Measurements from ENCODE around the gene CDS2.

DNA sequence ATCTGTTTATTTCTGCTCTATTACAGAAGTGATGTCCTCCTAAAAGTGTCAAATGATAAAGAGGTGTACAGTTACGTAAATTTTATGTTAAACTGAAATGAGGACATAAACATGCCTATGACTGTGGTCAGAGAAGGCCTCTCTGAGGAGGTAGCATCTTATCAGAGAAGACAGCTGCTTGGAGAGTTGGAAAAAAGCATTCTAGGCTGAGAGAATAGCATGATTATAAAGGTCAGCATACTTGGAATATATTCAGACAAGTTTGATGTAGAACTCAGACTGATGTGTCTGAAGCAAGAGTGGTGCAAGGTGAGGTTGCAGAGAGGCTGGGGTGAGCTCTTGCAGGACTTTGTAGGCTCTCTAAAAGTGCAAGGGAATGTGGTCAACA, 3.9 kb upstream of the CDS2 start:
- no peak for TF ChIP-seq CTCF (IDR thresholded peaks at IDR 0.05)
- no peak for TF ChIP-seq POLR2A (IDR thresholded peaks at IDR 0.05)
